PC-3 (cell line): ENCODE measurements around the gene ACTR1B. TPM values are rescaled to one million over a fixed set of nuclear protein-coding genes. Genes with fewer than 3 reads are reported as not detected.
"Not testable (repeated sequence)": the region's sequence is repeated elsewhere in the genome, so short reads cannot be mapped to it uniquely, and the experiment has no call there.

Source experiments
- ATAC-seq: fragments of 200-7000 bp; cut with Tn5 transposase; 2 replicates; pipeline ENCODE4 v1.9.1; 2020; ENCODE audit warnings: mild to moderate bottlenecking, moderate library complexity
- BruUV-seq: library from RNA; stranded (reverse); fragments of 400-500 nt; replicated peaks from 2 replicates; lab custom pipeline; 2021; lab: Mats Ljungman, UMichigan
- CTCF ChIA-PET: fragments of 300-600 bp; sonication (Branson Sonifier 250); formaldehyde crosslinking; loops from one replicate; lab custom pipeline; 2022; ENCODE audit warnings: antibody characterized with exemption; lab: Charles Lee
- POLR2A ChIA-PET: fragments of 300-600 bp; sonication (Branson Sonifier 250); formaldehyde crosslinking; loops from one replicate; lab custom pipeline; 2022; ENCODE audit warnings: antibody characterized with exemption; ENCODE audit not compliant: unreplicated experiment; lab: Charles Lee
- DNase-seq: peaks from one replicate; pipeline ENCODE4 v3.0.0-alpha.2; 2015
- H2AFZ ChIP-seq: fragments of 300-600 bp; sonication (generic); 2 replicates; pipeline ENCODE4 v1.6.0; 2016; ENCODE audit warnings: antibody characterized with exemption, low read length
- H3F3A ChIP-seq: fragments of 300-600 bp; sonication (generic); one replicate; pipeline ENCODE4 v1.6.0; 2017; ENCODE audit warnings: antibody characterized with exemption, low read length, control low read depth, mild to moderate bottlenecking; ENCODE audit not compliant: unreplicated experiment
- H3K27ac ChIP-seq: fragments of 300-600 bp; sonication (generic); 2 replicates; pipeline ENCODE4 v1.5.1; 2016; ENCODE audit warnings: mild to moderate bottlenecking, low read length
- H3K27me3 ChIP-seq: fragments of 300-600 bp; sonication (generic); 2 replicates; pipeline ENCODE4 v1.6.1; 2016; ENCODE audit warnings: low read length, mixed read lengths
- H3K36me3 ChIP-seq: fragments of 300-600 bp; sonication (generic); 2 replicates; pipeline ENCODE4 v1.6.1; 2016; ENCODE audit warnings: low read depth, mixed run types, low read length, mixed read lengths
- H3K4me1 ChIP-seq: fragments of 300-600 bp; sonication (generic); 2 replicates; pipeline ENCODE4 v1.5.1; 2016; ENCODE audit warnings: low read length; ENCODE audit not compliant: insufficient read depth
- H3K4me2 ChIP-seq: fragments of 300-600 bp; sonication (generic); 2 replicates; pipeline ENCODE4 v1.6.0; 2016; ENCODE audit warnings: low read length
- H3K4me3 ChIP-seq: fragments of 300-600 bp; sonication (generic); 2 replicates; pipeline ENCODE4 v1.5.1; 2016; ENCODE audit warnings: mild to moderate bottlenecking, low read length, mixed read lengths
- H3K79me2 ChIP-seq: fragments of 300-600 bp; sonication (generic); 2 replicates; pipeline ENCODE4 v1.6.1; 2017; ENCODE audit warnings: low read length, mixed read lengths
- H3K9ac ChIP-seq: fragments of 300-600 bp; sonication (generic); 2 replicates; pipeline ENCODE4 v1.6.0; 2016; ENCODE audit warnings: mild to moderate bottlenecking, low read length
- H3K9me2 ChIP-seq: fragments of 300-600 bp; sonication (generic); replicated peaks from 2 replicates; pipeline ENCODE4 v1.6.1; 2016; ENCODE audit warnings: mixed run types, low read length, mixed read lengths
- H3K9me3 ChIP-seq: fragments of 300-600 bp; sonication (generic); 2 replicates; pipeline ENCODE4 v1.6.1; 2016; ENCODE audit warnings: low read length, mixed read lengths
- H4K20me1 ChIP-seq: fragments of 300-600 bp; sonication (generic); 2 replicates; pipeline ENCODE4 v1.6.1; 2016; ENCODE audit warnings: low read length, mixed read lengths
- intact Hi-C: fragments of 100-400 bp; cut with micrococcal nuclease; formaldehyde crosslinking; loops from 2 replicates; pipeline ENCODE4 v1.9.0; 2023
- total RNA-seq: library from RNA; depleted of rRNA; stranded (reverse); fragments of >200 nt; gene quantifications from 2 replicates; pipeline ENCODE4 v1.2.3, GENCODE V29; 2014; rRNA removed

ACTR1B gene
- total RNA-seq, 1 experiment from 2014 or later, result 27.0 TPM

DNA sequence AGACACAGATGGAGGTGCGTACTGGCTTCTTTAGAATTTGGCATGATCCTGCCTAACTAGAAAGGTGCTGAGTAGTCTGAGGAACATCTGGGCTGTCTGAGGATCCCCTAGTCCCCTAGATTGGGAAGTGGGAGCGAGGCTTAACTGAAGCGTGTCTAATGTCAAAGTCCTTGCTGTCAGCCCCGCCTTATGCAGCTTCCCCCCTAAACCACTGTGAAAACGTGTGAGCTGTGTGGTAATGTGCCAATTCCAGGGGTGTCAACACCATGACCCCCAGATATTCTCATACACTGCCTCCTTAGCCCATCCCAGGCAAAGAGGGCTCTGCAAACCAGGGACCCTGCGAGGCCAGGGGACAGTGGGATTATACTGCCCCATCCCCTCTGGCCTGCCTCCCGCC is 51.9 kb downstream of the ACTR1B start:
- POLR2A ChIA-PET, H3K9me2 ChIP-seq: not testable (repeated sequence)

DNA sequence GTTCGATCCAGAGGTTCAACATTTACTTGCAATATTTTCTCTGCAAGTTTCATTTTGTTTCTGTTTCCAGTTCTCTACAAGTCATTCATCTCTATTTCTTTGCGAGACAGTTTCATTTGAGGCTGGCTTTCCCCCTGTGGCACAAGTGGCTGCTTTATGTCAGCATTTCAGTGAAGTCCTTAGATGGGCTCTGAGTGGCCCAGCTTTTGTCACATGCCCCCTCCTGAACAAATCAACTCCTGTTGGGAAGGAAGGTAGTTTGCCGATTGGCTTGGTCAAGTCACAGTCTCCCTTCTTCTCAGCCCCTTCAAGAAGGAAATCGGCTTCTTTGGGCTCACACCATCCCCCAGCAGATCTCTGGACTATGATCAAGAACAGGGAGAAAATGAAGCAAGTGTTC is 55.1 kb downstream of the ACTR1B start:
- CTCF ChIA-PET, H3K9me3 ChIP-seq, H3K9ac ChIP-seq, H3K4me1 ChIP-seq, ATAC-seq, POLR2A ChIA-PET, H3K9me2 ChIP-seq, H3K4me2 ChIP-seq, H4K20me1 ChIP-seq, H3K27ac ChIP-seq, DNase-seq, intact Hi-C loops, BruUV-seq, H3F3A ChIP-seq, H3K27me3 ChIP-seq, H2AFZ ChIP-seq, H3K4me3 ChIP-seq, H3K36me3 ChIP-seq, H3K79me2 ChIP-seq: not testable (repeated sequence)

More for the DNA sequence above, 51.9 kb downstream of the ACTR1B start:
- H3K4me1 ChIP-seq, H3K27me3 ChIP-seq, H4K20me1 ChIP-seq, H3K9me3 ChIP-seq, BruUV-seq, H3K4me2 ChIP-seq, H2AFZ ChIP-seq, H3K4me3 ChIP-seq, DNase-seq, CTCF ChIA-PET, H3K9ac ChIP-seq, H3K36me3 ChIP-seq, ATAC-seq, H3K79me2 ChIP-seq, intact Hi-C loops, H3F3A ChIP-seq, H3K27ac ChIP-seq: not testable (repeated sequence)

Other genes starting within 250 kb of the ACTR1B start
- 20.9 and 22.7 TPM in 2 replicates for gene ANKRD36B, start 74.2 kb downstream of the ACTR1B start, total RNA-seq
- gene COX5B, start 18.0 kb downstream of the ACTR1B start, total RNA-seq, result 803 and 1,015 TPM in 2 replicates
- 3.0 and 3.3 TPM in 2 replicates for gene C2orf92, start 5.7 kb upstream of the ACTR1B start, total RNA-seq
- gene ZAP70, start 49.5 kb upstream of the ACTR1B start, total RNA-seq, result not detected in 2 replicates